ENCODE results near the gene GNG2. TPM values are rescaled to one million over a fixed set of nuclear protein-coding genes. Genes with fewer than 3 reads are reported as not detected.

Gene GNG2
- total RNA-seq, 1 experiment from 2014 or later: 7.0 TPM

GRCh38 chr14:51879170-51879569, 18.8 kb downstream of the GNG2 start:
- no peak overlapping the region for H2BK15ac ChIP-seq (ENCODE audit: low read depth, low read length)
- H2AK5ac ChIP-seq (ENCODE audit: insufficient read length, low read length): no peak overlapping the region
- H3K27ac Mint-ChIP-seq: no peak overlapping the region
- H3K4ac ChIP-seq (ENCODE audit: low read depth, low read length): no peak overlapping the region
- H3K27me3 ChIP-seq (ENCODE audit: insufficient read depth, low read length): no peaks in the 10 kb centered on the region
- no peak overlapping the region for H4K8ac ChIP-seq (replicated peaks; ENCODE audit: insufficient read length, low read depth, low read length)
- H3K4me1 ChIP-seq (ENCODE audit: insufficient read depth, low read length): no peaks in the 10 kb centered on the region
- no peak overlapping the region for H2BK20ac ChIP-seq (ENCODE audit: low read depth, low read length, poor library complexity, severe bottlenecking)
- no peaks in the 10 kb centered on the region for H3K36me3 Mint-ChIP-seq (ENCODE audit: insufficient read depth in 1 of 3, low read depth in 3 of 3)
- no peak overlapping the region for H3K27ac ChIP-seq (ENCODE audit: insufficient read length, low read depth, low read length)
- H3K79me1 ChIP-seq (ENCODE audit: insufficient read depth, low read depth, low read length, poor library complexity, severe bottlenecking): no peaks in the 10 kb centered on the region
- H2AFZ ChIP-seq (ENCODE audit: low read length): no peak overlapping the region
- no peaks in the 10 kb centered on the region for H3K9me3 Mint-ChIP-seq
- H4K5ac ChIP-seq (ENCODE audit: insufficient read length, low read depth, low read length): no peak overlapping the region
- H3K9ac ChIP-seq (ENCODE audit: extremely low read depth, insufficient read length, low read length): no peak overlapping the region
- no peak overlapping the region for H3K4me2 ChIP-seq (ENCODE audit: insufficient read depth, insufficient read length, low read length)
- H3K56ac ChIP-seq (ENCODE audit: insufficient read length, low read depth, low read length): no peak overlapping the region
- no peaks in the 10 kb centered on the region for H4K20me1 ChIP-seq (ENCODE audit: control insufficient read depth, insufficient read depth, insufficient read length)
- no peak for TF ChIP-seq CTCF (conservative IDR thresholded peaks at IDR 0.05)
- no peak overlapping the region for H2BK12ac ChIP-seq (ENCODE audit: insufficient read length, low read depth, low read length)
- no peak overlapping the region for H3K4me3 Mint-ChIP-seq
- no peaks in the 10 kb centered on the region for H3K9me3 ChIP-seq (ENCODE audit: control insufficient read depth, low read depth, low read length)
- no peaks in the 10 kb centered on the region for H3K23me2 ChIP-seq (ENCODE audit: insufficient read length, low read depth, low read length, poor library complexity, severe bottlenecking)
- H2BK5ac ChIP-seq (ENCODE audit: insufficient read length, low read length): no peak overlapping the region
- no peaks in the 10 kb centered on the region for H3K4me1 Mint-ChIP-seq
- no peak overlapping the region for H3T11ph ChIP-seq (ENCODE audit: low read length)
- DNase-seq: no peak
- H3K27me3 Mint-ChIP-seq (ENCODE audit: low read depth): no peaks in the 10 kb centered on the region
- H3K14ac ChIP-seq (ENCODE audit: insufficient read depth, low read length): no peak overlapping the region
- no peak overlapping the region for H2BK120ac ChIP-seq (ENCODE audit: low read depth, low read length, poor library complexity, severe bottlenecking)
- no peak overlapping the region for H3K18ac ChIP-seq (ENCODE audit: insufficient read length, low read depth, low read length)
- H3K23ac ChIP-seq (ENCODE audit: insufficient read length, low read depth, low read length): no peak overlapping the region
- H4K91ac ChIP-seq (ENCODE audit: insufficient read length, low read depth, low read length): no peak overlapping the region
- no CpG with 5 or more reads among the region's 1 CpG for WGBS (ENCODE audit: extremely low coverage, insufficient read length, low lambda C conversion rate)
- H3K79me2 ChIP-seq (ENCODE audit: insufficient read depth, low read length): no peaks in the 10 kb centered on the region
